SU-DHL-6 (cell line): ENCODE data around the gene TRMT1.

ENCODE experiments used
- CTCF ChIP-seq: fragments of 200-600 bp; sonication (generic); IDR thresholded peaks from one replicate; pipeline ENCODE4 v1.5.1; 2017; ENCODE audit warnings: antibody characterized with exemption, mild to moderate bottlenecking, low read length, moderate library complexity; ENCODE audit not compliant: insufficient read depth, poor library complexity, severe bottlenecking
- EZH2phosphoT487 ChIP-seq: fragments of 200-600 bp; sonication (generic), shearing (Covaris generic); conservative IDR thresholded peaks from 2 replicates; pipeline ENCODE4 v1.6.1; 2018; ENCODE audit warnings: mild to moderate bottlenecking, antibody characterized with exemption, low read length, moderate library complexity, mixed read lengths

GRCh38 chr19:13112555-13112954, 4.0 kb downstream of the TRMT1 start:
- TF ChIP-seq CTCF (no peak), EZH2phosphoT487 (no peak)
